GM18868 (cell line): ENCODE measurements around the gene SMIM5.

ENCODE experiments used
- ATAC-seq: cut with Tn5 transposase; IDR thresholded peaks from one replicate; pipeline ENCODE4 v1.9.1; 2021; ENCODE audit warnings: mild to moderate bottlenecking, moderate library complexity; ENCODE audit not compliant: unreplicated experiment

Gene SMIM5

DNA sequence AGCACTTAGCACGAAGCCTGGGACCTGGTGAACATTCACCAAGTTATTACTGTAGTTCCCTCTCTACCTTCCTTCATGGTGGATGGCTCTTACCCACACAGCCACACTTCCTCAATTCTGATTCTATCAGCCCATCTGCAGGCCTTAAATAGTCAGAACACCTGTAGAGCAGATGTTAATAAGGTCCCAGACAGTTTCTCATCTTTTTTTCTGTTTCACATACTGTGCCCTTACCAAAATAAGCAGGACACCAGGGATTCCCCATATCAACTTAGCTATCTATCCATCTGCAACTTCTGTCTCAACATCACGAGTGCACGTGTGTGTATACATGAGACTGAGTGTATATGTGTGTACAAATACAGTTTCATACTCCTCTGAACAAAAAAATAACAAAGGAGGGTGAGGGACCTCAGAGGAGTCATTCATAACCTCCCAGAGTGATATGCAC is 30.9 kb downstream of the SMIM5 start:
- ATAC-seq: peak; percentile 78

DNA sequence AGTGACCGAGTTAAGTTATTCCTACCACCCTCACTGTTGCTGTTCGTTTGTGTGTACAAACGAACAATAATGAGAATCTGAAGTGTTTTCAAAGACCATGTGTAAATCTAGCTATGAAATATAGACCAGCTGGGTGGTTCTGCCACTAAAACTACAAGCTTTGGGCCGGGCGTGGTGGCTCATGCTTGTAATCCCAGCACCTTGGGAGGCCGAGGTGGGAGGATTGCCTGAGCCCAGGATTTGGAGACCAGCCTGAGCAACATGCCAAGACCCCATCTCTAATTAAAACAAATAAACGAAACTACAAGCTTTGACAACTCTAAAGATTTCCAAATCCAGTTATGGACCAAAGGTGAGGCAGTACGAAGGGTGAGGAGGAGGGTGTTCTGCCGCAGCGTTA is 32.7 kb downstream of the SMIM5 start:
- no peak for ATAC-seq

DNA sequence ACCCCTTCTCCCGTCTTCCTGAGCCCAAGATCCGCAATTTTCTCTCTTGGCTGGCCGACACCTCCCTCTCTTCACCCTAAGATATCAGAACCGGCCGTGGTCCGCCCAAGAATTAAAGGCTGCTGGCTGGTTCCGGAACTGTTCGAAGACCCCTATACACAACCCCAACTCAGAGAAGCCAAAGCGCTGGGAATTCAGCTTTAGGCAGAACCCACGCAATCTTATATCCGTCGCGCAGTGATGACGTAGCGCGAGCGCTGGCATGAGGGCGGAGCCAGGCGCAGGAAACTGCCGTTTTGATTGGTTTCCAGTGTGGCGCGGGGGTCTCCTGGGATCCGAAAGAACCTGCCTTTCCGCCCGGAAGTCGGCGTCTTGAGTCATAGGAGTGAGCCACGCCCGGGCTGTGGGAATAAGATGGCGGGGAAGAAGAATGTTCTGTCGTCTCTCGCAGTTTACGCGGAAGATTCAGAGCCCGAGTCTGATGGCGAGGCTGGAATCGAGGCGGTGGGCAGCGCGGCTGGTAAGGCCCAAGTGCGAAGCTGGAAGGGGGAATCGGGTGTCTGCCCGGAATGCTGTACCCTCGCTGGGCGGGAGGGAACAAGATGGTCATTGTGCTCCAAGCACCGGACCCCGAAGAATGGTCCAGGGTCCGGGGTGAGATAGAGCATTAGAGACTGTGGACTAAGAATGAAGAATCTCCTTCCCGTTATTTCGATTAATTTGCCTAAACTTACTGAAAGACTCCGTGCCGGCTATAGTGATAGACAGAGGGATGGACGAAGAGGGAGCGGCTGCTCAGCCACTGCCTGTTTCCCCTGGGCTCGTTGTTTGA is 33.9 kb downstream of the SMIM5 start, which contains the start of the genes RECQL5 and SAP30BP:
TSS of gene RECQL5 (minus strand) at position 196 of the 832 bp plus-strand sequence. CDS start 597 bp downstream, outside the sequence.
TSS of gene SAP30BP (plus strand) at position 380 of the 832 bp plus-strand sequence. CDS start at position 415, 35 bp downstream.
- peak; percentile 67 for ATAC-seq

DNA sequence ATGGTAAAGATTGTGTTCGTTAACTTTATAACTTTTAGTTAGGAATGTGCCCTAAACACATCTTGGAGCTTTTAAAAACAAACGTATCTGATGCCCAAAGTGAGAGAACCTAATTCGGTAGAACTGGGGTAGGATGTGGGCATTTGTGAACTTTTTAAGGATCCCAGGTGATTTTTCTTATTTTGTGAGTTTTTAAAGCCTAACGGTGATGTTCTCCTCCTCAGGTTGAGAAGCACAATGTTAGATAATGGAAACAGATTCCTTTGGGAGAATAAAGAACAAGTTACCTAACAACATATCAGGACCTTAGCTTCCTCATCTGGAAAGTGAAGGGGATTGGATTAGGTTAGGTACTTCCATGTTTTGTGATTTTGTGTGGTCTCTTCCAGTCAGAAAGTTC is 34.6 kb downstream of the SMIM5 start:
- no peak for ATAC-seq

DNA sequence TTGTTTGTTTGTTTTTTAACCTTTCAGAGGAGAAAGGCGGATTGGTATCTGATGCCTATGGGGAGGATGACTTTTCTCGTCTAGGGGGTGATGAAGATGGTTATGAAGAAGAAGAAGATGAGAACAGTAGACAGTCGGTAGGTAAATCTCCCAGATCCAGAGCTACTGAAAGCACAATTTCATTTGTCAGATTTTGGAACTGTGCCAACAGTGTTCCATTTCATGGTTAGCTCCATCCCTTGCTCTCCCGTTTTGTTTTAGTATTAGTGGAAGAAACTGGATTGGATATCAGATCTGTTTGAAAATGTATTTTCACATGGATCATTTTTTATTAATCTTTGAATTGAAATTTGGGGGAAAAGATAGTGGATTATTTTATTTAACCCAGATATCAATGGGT is 35.3 kb downstream of the SMIM5 start:
- ATAC-seq: no peak

DNA sequence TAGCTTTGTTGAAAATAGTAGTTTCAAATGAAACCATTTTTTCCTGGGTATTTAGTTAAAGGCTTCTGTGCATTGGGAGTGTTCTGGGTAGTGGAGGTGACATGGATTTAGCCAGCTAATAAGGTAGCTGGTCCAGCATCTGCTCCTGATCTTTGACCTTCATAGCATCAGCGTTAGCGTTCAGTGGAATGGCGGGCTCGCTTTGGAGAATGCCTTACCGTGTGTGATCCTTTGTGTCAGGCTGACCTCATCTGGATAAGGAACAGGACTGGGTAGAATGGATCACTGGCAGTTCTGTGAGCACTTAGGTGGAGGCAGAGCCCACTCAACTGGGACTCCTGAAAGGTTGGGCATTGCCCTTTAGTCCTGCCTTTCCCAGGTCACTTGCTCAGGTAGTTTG is 37.6 kb downstream of the SMIM5 start:
- ATAC-seq: no peak

DNA sequence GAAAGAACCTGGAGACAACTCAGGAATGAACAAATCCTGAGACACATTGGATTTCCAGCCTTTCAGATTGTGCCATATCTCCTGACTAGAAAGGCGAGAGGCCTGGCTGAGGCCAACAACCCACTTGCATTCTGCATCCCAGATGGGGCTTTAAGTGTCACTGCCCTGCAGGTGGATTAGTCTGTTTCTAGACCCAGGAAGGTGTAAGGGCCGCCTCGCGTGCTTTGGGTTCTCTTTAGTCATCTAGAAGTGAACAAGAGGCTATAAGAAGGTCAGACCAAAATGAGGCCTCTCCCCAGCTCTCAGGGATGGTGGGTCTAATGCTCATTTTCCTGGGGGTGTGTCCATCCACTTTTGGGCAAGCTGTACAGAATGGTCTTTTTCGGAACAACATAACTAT is 38.8 kb downstream of the SMIM5 start:
- no peak for ATAC-seq

DNA sequence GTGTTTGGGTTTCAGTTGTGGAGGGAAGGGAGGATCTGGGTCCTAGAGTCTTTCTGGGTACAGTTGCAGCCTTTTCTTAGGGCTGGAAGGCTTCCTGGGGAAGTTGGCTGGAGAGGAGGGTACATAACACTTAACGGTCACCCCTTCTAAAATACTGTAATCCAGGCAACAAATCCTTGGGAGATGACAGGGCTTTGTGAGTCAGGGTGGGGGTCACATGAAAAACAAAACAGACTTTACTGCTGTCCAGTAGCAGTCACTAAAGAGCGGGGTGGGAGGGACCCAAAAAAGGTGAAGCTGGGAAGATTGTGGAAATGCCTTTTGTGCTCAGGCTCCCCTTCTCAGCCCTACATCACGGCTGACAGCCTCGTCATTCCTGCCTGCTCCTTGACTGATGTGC is 40.3 kb downstream of the SMIM5 start:
- no peak for ATAC-seq

DNA sequence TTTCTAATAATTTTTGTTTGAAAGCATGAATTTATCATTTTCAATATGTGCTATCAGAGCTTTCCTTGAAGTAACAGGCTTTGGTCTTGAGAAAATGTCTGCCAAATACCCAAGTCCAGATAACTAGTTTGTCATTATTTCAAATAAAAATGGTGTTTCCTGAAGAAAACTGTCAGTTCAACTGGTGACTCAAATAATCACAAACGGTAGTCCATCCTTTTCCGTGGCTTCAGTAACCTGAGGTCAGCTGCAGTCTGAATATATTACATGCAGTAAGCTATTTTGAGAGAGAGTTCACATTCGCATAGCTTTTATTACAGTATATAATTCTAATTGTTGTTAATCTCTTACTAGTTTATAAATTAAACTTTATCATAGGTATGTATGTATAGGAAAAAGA is 43.2 kb downstream of the SMIM5 start:
- no peak for ATAC-seq

DNA sequence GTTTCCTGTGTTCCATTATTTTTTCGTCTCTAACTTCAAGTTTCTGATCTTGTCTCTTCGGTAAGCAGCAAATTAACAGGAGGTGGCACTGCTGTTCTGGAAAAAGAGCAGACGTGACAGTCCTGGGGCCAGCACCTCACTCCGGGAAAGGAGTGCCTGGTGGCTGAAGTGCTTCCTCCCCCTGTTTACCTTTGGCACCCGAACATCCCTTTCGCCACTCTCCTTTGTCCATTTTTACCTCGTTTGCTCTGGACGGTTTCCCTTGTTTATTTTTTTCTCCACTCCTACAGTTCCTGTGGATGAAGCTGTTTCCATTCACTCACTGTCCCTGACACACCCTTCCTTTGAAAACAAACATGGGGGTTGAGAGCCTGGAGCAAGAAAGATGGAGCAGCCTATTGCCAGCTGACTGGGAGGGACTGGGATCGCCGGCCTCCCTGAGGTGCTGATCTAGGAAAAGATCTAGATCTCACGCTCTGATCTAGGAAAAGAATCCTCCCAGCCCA is 46.5 kb downstream of the SMIM5 start:
- ATAC-seq: no peak

DNA sequence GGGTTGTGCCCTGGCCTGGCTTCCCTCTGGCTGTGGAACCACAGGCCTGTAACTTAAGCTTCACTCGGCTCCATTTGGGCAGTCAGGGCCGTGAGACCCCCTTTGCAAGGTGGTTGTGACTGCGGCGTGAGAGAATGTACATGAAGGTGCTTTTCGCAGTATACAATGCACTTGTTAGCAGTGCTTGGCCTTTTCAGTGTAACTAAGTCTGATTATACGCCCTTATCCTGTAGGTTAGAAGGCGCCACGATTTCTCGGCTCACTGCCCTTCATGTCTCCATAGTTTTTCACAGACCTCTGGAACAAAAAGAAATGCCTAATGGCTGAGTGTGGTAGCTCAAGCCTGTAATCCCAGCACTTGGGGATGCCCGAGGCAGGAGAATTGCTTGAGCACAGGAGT is 47.2 kb downstream of the SMIM5 start:
- no peak for ATAC-seq

DNA sequence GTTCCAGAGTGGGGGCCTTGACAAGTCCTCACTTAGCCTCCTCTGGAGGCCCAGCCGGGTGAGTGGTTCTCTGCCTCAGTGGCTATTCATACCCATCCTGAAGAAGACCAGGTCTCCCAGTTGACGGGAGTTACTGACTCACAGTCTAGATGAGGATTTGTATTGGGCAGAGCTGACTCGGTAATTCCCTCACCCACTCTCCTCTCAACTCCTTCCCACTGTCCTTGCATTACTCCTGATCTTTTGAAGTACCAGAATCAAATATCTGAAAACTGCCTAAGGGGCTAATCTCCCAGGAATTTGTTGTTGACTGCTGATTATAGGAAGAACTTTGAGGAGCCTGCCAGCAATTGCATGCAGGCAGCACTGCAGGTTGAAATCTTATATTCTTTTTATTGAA is 48.1 kb downstream of the SMIM5 start:
- no peak for ATAC-seq

DNA sequence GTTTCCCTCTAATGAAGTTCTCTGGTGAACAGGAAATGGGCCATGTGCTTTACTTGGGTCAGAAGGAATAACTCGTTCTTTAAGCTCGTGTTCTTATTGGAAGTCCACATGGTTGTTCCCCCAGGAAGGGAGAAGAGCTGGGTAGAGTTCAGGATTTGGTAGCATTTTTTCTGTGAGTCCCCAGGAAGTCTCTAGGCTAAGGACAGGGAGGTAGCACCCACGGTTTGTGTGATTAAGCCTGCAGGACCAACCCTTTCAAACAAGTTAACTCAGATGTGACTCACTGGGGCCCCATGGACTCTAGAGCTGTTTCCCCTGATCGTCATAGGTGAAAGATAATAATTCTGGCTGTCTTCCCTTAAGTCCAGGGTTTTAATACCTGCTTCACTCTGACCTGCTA is 50.3 kb downstream of the SMIM5 start:
- no peak for ATAC-seq

DNA sequence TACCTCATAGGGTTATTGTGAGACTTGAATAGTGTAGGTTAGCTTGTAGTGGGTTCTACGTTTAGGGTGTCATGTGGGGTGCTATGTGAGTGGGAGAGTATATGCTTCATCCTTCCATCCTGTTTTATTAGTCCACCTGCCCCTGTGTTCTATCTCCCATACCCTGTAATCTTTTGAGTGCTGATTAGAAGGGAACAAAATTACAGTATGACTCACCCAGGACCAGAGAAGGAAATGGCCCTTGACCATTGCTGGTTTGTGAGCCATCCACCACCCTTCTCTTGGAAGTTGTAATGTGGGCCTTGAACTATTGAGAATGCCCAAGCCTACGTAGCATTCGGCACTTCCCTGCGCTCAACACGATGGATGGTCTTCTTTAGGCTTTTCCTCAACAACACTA is 51.0 kb downstream of the SMIM5 start:
- no peak for ATAC-seq

DNA sequence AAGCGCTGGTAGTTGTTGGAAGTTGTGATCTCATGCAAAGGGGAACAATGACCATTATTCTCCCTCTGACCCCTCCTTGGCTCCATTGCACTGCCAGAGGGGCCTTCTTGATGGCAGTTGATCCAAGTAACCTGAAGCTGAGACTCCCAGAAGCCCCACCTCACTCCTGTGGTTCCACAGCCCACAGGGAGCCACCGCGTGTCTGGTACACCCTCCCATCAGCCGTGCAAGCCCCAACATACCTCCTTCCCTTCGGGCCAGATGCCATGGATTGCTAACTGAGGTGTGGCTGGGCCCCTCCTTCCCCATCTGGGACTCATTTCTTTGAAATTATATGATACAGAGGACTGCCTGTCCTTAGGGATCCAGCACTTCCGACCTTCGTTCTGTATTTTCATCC is 51.7 kb downstream of the SMIM5 start:
- ATAC-seq: no peak

DNA sequence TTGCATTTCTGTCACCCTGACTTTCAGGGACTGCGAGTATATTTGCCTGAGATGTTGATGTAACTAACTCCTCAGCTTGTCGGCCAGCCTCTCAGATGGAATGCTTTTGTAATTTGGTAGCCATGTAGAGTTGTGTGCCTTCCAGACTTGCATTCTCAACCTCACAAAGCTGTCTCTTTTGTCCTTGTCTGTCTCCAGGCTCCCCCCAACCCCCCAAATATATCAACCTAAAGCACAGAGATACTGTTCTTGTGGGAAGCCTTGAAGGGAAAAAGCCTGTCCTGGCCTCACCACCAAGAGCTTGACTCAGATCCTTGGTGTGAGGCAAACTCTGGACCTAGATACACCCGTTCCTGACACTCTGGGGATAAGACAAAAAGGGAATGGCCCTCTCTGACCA is 52.3 kb downstream of the SMIM5 start:
- ATAC-seq: no peak

DNA sequence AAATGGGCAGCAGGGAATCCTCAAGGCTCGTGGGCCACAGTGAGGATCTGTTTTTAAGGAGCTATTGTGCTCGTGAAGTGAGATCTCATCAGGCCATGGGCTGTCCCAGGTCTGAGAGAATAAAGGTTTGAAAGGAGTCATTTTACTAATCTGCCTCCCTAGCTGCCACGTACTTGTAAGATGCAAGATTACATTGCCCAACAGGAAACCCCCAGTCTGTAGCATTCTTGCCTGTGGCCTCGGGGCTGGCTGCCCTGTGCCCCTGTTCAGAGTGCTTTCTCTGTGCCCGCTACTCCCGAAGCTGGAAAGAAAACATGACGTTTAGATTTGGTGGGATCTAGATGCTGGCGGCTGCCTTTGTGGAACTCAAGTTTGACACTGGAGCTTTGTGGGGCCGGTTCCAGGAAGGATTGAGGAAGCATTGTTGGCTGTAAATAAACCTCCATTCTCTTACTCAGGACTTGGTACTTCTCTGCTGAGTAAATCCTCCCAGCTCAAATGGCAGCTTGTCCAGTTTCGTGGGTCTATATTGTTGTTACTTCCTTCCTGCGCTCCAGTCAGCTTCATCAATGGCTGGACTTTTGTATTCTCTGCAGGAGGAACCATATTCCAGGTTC is 55.1 kb downstream of the SMIM5 start:
- no peak for ATAC-seq

DNA sequence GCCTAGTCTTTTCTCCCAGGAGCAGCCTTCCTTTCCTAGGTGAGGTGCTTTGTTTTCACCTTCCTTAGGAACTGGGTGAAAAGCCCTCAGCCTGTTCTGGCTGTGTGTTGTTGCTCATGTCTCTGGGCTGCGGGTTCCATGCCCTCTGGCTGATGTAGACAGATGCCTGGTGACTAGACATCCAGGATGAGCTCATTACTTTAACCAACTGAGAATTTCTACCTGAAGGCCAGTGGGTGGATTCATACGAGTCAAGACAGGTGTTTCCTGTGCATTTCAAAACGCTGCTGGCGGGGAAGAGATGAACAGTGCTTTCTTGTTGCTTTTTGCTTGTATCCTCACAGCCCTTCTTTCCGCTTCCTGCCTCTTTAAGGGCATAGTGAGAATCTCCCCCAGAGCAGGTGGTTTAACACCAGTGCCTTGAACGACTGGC is 56.2 kb downstream of the SMIM5 start:
- ATAC-seq: peak; percentile 49
